Ishikawa (cell line): ENCODE data around the gene FAM181A.

Experiments
- CEBPB ChIP-seq: IDR thresholded peaks from 2 replicates; pipeline ENCODE4 v1.6.1; 2012
- CREB1 ChIP-seq: IDR thresholded peaks from 2 replicates; pipeline ENCODE4 v1.6.1; 2012; ENCODE audit warnings: low read depth
- FOXM1 ChIP-seq: IDR thresholded peaks from 2 replicates; pipeline ENCODE4 v1.6.1; 2012; ENCODE audit warnings: low read depth, borderline replicate concordance
- MAX ChIP-seq: IDR thresholded peaks from 2 replicates; pipeline ENCODE4 v1.6.1; 2012
- NFIC ChIP-seq: IDR thresholded peaks from 2 replicates; pipeline ENCODE4 v1.6.1; 2012
- RAD21 ChIP-seq: IDR thresholded peaks from 2 replicates; pipeline ENCODE4 v1.6.1; 2012; ENCODE audit warnings: low read depth
- REST ChIP-seq: IDR thresholded peaks from 2 replicates; pipeline ENCODE4 v1.6.1; 2012; ENCODE audit warnings: low read depth, mild to moderate bottlenecking
- TAF1 ChIP-seq: IDR thresholded peaks from 2 replicates; pipeline ENCODE4 v1.6.1; 2012; ENCODE audit warnings: low read depth, mild to moderate bottlenecking
- TEAD4 ChIP-seq: IDR thresholded peaks from 2 replicates; pipeline ENCODE4 v1.6.1; 2012
- USF1 ChIP-seq: IDR thresholded peaks from 2 replicates; pipeline ENCODE4 v1.6.1; 2012
- YY1 ChIP-seq: IDR thresholded peaks from 2 replicates; pipeline ENCODE4 v1.6.1; 2012; ENCODE audit warnings: low read depth

GRCh38 chr14:93898731-93899130 lies 28.4 kb upstream of the FAM181A start:
- no peak for TF ChIP-seq YY1
- TF ChIP-seq TAF1 = no peak
- no peak for TF ChIP-seq MAX
- no peak for TF ChIP-seq CREB1
- TF ChIP-seq NFIC = no peak
- no peak for TF ChIP-seq USF1
- TF ChIP-seq RAD21 = no peak
- TF ChIP-seq FOXM1 = no peak
- TF ChIP-seq REST = no peak
- no peak for TF ChIP-seq TEAD4
- no peak for TF ChIP-seq CEBPB
